Prostate gland (tissue), 2 donors: ENCODE results near the gene FIG4.

Source experiments
- CTCF ChIP-seq, 4 experiments: fragments of 200-600 bp in 2 of 4; fragments of 450-650 bp in 2 of 4; sonication (generic) in 2 of 4; IDR thresholded peaks; 1 replicate in 3 of 4; 2 replicates in 1 of 4; pipeline ENCODE4 v1.5.1; 2016 to 2019; ENCODE audit warnings: antibody characterized with exemption in 4 of 4, mild to moderate bottlenecking in 2 of 4, moderate library complexity in 2 of 4
- POLR2A ChIP-seq: fragments of 450-650 bp; IDR thresholded peaks from one replicate; pipeline ENCODE4 v1.6.1; 2016; ENCODE audit warnings: antibody characterized with exemption, mild to moderate bottlenecking
- POLR2AphosphoS5 ChIP-seq: sonication (generic); formaldehyde crosslinking; IDR thresholded peaks from one replicate; pipeline ENCODE4 v1.6.1; 2017; ENCODE audit warnings: antibody characterized with exemption

- TF ChIP-seq POLR2A (no peak), CTCF (IDR thresholded peaks at IDR 0.05) (no peak), POLR2AphosphoS5 (no peak)
Observed at GRCh38 chr6:109672175-109672574, 18.9 kb upstream of the FIG4 start.
